ENCODE data around the gene SHISAL1.

- TF ChIP-seq EZH2 (optimal IDR thresholded peaks at IDR 0.05; ENCODE audit: low read depth, low read length) = no peak
- TF ChIP-seq, protein P1, sequence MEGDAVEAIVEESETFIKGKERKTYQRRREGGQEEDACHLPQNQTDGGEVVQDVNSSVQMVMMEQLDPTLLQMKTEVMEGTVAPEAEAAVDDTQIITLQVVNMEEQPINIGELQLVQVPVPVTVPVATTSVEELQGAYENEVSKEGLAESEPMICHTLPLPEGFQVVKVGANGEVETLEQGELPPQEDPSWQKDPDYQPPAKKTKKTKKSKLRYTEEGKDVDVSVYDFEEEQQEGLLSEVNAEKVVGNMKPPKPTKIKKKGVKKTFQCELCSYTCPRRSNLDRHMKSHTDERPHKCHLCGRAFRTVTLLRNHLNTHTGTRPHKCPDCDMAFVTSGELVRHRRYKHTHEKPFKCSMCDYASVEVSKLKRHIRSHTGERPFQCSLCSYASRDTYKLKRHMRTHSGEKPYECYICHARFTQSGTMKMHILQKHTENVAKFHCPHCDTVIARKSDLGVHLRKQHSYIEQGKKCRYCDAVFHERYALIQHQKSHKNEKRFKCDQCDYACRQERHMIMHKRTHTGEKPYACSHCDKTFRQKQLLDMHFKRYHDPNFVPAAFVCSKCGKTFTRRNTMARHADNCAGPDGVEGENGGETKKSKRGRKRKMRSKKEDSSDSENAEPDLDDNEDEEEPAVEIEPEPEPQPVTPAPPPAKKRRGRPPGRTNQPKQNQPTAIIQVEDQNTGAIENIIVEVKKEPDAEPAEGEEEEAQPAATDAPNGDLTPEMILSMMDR (IDR thresholded peaks at IDR 0.05; ENCODE audit: low read length) = no peak
Measured at GRCh38 chr22:44330188-44330743, 17.5 kb upstream of the SHISAL1 start.
